T-cell (primary cell): ENCODE data around the gene VSIG10. TPM values are rescaled to one million over a fixed set of nuclear protein-coding genes. Genes with fewer than 3 reads are reported as not detected.
A peak's percentile ranks its signal among the peaks of the same experiment; 100 is the strongest.

Experiments used
- ATAC-seq, 4 experiments: fragments of 200-7000 bp in 3 of 4; fragments of 150-1000 bp in 1 of 4; cut with Tn5 transposase; replicated peaks in 1 of 4; 1 replicate in 3 of 4; 2 replicates in 1 of 4; pipeline ENCODE4 v1.10.0; 2021; ENCODE audit warnings: moderate library complexity in 3 of 4, mild to moderate bottlenecking in 2 of 4, moderate number of reproducible peaks in 1 of 4
- CTCF ChIA-PET, 2 donors: fragments of 300-600 bp; sonication (Branson Sonifier 250); formaldehyde crosslinking; loops; one replicate each; lab custom pipeline; 2022; ENCODE audit warnings: antibody characterized with exemption in 2 of 2; lab: Charles Lee
- POLR2A ChIA-PET, 2 donors: fragments of 300-600 bp; sonication (Branson Sonifier 250); formaldehyde crosslinking; loops; one replicate each; lab custom pipeline; 2022; ENCODE audit warnings: antibody characterized with exemption in 2 of 2; lab: Charles Lee
- DNase-seq, 35 experiments: peaks; one replicate each; pipeline versions ENCODE4 v3.0.0 to v3.0.0-alpha.2; 2013 to 2023
- H3K27ac ChIP-seq: one replicate; pipeline ENCODE4 v1.5.1; 2013; ENCODE audit warnings: low read length
- H3K27me3 ChIP-seq, 2 experiments: replicated peaks in 1 of 2; 1 replicate in 1 of 2; 2 replicates in 1 of 2; pipeline versions ENCODE4 v1.6.1 to v1.7.0; 2013; ENCODE audit warnings: low read length in 1 of 2, mixed read lengths in 1 of 2; ENCODE audit not compliant: control insufficient read depth in 2 of 2, insufficient read depth in 2 of 2; ENCODE audit errors: extremely low read depth in 1 of 2
- H3K36me3 ChIP-seq, 2 donors: 1 replicate in 1 of 2; 2 replicates in 1 of 2; pipeline versions ENCODE4 v1.6.1 to v1.7.0; 2013; ENCODE audit warnings: low read length in 1 of 2; ENCODE audit not compliant: control insufficient read depth in 2 of 2, insufficient read depth in 1 of 2; ENCODE audit errors: extremely low read depth in 1 of 2
- H3K4me1 ChIP-seq, 2 experiments: 1 replicate in 1 of 2; 2 replicates in 1 of 2; pipeline versions ENCODE4 v1.6.1 to v1.7.0; 2013; ENCODE audit warnings: low read length in 2 of 2, mixed read lengths in 1 of 2; ENCODE audit not compliant: insufficient read depth in 2 of 2, control insufficient read depth in 1 of 2; ENCODE audit errors: extremely low read depth in 1 of 2
- H3K4me3 ChIP-seq, 2 donors: 1 replicate in 1 of 2; 2 replicates in 1 of 2; pipeline versions ENCODE4 v1.5.1 to v1.7.0; 2013; ENCODE audit warnings: mild to moderate bottlenecking in 2 of 2, low read length in 1 of 2, moderate library complexity in 1 of 2; ENCODE audit not compliant: control insufficient read depth in 1 of 2; ENCODE audit errors: extremely low read depth in 1 of 2
- H3K9me3 ChIP-seq: 2 replicates; pipeline ENCODE4 v1.7.0; 2013
- H3K27ac Mint-ChIP-seq, 2 donors: one replicate each; pipeline ENCODE4 v1.8.0; 2020 to 2021; ENCODE audit warnings: mild to moderate bottlenecking in 2 of 2, mixed read lengths in 2 of 2
- H3K27me3 Mint-ChIP-seq, 2 donors: one replicate each; pipeline ENCODE4 v1.8.0; 2021 to 2022; ENCODE audit warnings: mixed read lengths in 2 of 2
- H3K36me3 Mint-ChIP-seq: one replicate; pipeline ENCODE4 v1.8.0; 2021; ENCODE audit warnings: mixed read lengths
- H3K4me1 Mint-ChIP-seq, 3 donors: one replicate each; pipeline ENCODE4 v1.8.0; 2020 to 2022; ENCODE audit warnings: mixed read lengths in 3 of 3, mild to moderate bottlenecking in 1 of 3
- H3K4me3 Mint-ChIP-seq, 3 donors: one replicate each; pipeline ENCODE4 v1.8.0; 2020 to 2022; ENCODE audit warnings: mild to moderate bottlenecking in 3 of 3, mixed read lengths in 3 of 3, moderate library complexity in 3 of 3
- H3K9me3 Mint-ChIP-seq, 3 donors: one replicate each; pipeline ENCODE4 v1.8.0; 2020 to 2022; ENCODE audit warnings: mixed read lengths in 3 of 3
- WGBS: methylation state at CpG from one replicate; pipeline ENCODE4 v1.1.5; 2013; ENCODE audit warnings: missing lambda C conversion rate; ENCODE audit not compliant: insufficient coverage; 5-methylcytosine and 5-hydroxymethylcytosine counted together
- total RNA-seq, 35 experiments: library from RNA in 6 of 35; stranded (reverse) in 6 of 35; fragments of 120-200 nt in 1 of 35; gene quantifications; one replicate each; pipeline versions ENCODE4 v1.2.1 to v1.2.4 and lab custom pipeline; 2013 to 2026

The VSIG10 gene
- total RNA-seq, 5 donors from 2014 or later (not counting 1 experiment from before 2014, with no cell fraction given): 1.6 to 4.1 (median 3.2) TPM

DNA sequence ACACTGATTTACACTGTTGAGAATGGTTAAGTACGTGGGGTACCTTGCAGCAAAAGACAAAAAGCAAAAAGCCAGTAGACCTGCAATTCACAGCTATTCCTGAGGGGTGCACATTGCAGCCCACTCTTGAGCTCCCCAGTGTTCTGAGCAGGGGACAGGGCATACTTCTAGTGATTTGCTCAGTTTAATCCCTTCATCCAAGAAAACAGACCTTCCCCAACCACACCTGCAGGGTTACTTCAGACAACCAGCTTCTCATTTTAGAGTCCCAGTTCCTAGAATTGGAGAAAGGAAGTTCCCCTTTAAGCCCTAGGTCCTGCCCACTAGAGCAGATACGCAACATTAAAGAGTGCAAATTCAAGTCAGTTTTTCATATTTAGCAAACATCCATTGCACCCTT is 39.2 kb downstream of the VSIG10 start:
- no peaks in the 10 kb centered on the region for H3K36me3 Mint-ChIP-seq
- CTCF ChIA-PET: interaction anchor here (0.6 to 3.7 kb wide), 4 partner anchors 9 to 274 kb away, joined by 3 to 18 read pairs (median 6); no protein-coding TSS in a partner anchor
- no CpG with 5 or more reads among the region's 2 CpGs for WGBS

GRCh38 chr12:118063576-118064391 is 40.0 kb downstream of the VSIG10 start:
- Histone ChIP-seq H3K4me1 (peaks cover 16 to 23% of the 10 kb centered on the region in 2 experiments), H3K27ac (no peak overlapping the region), H3K9me3 (no peaks in the 10 kb centered on the region), H3K27me3 (peaks cover 0 to 6% of the 10 kb centered on the region in 2 experiments), H3K4me3 (no peak overlapping the region), H3K36me3 (no peaks in the 10 kb centered on the region)
- Mint-ChIP-seq H3K27ac (peak overlapping the region; percentile 23 to 72), H3K27me3 (peaks cover 4 to 7% of the 10 kb centered on the region in 2 donors), H3K4me1 (peaks cover 45 to 54% (median 53%) of the 10 kb centered on the region in 3 donors), H3K36me3 (no peaks in the 10 kb centered on the region), H3K4me3 (peak overlapping the region; percentile 41 to 90 (median 51)), H3K9me3 (no peaks in the 10 kb centered on the region)
- WGBS: 100% methylated on average over 1 of the region's 4 CpGs
- no peak for DNase-seq
- CTCF ChIA-PET: interaction anchor here (0.6 to 3.7 kb wide), 12 partner anchors 8 to 328 kb away, joined by 3 to 18 read pairs (median 4); no protein-coding TSS in a partner anchor
- POLR2A ChIA-PET: interaction anchor here (0.5 to 0.6 kb wide), 2 partner anchors 48 to 50 kb away, joined by 5 to 7 read pairs; partner anchors contain the start of gene RFC5 (in 1 of the 2)
- ATAC-seq: no peak

More for the DNA sequence above, 39.2 kb downstream of the VSIG10 start:
- Histone ChIP-seq H3K4me1 (peaks cover 16 to 23% of the 10 kb centered on the region in 2 experiments), H3K27me3 (peaks cover 0 to 6% of the 10 kb centered on the region in 2 experiments), H3K9me3 (no peaks in the 10 kb centered on the region), H3K36me3 (no peaks in the 10 kb centered on the region), H3K4me3 (no peak overlapping the region), H3K27ac (no peak overlapping the region)
- POLR2A ChIA-PET: interaction anchor here in 1 of 2 donors (1.1 kb wide), 1 partner anchor 12 kb away, joined by 4 read pairs; no protein-coding TSS in a partner anchor
- H3K27me3 Mint-ChIP-seq: peaks cover 4 to 9% of the 10 kb centered on the region in 2 donors
- peaks cover 37 to 46% (median 45%) of the 10 kb centered on the region in 3 donors for H3K4me1 Mint-ChIP-seq
- H3K9me3 Mint-ChIP-seq: no peaks in the 10 kb centered on the region
- DNase-seq (peak in 7 of 35 experiments; percentile 2 to 46 (median 9)), ATAC-seq (peak; percentile 10 to 60 (median 32))
- peak overlapping the region; percentile 21 to 90 (median 25) for H3K4me3 Mint-ChIP-seq
- H3K27ac Mint-ChIP-seq: peak overlapping the region; percentile 39 to 72

- no peaks in the 10 kb centered on the region for H3K36me3 Mint-ChIP-seq
- Histone ChIP-seq H3K27ac (peak overlapping the region; percentile 83), H3K27me3 (no peaks in the 10 kb centered on the region), H3K4me3 (peak overlapping the region; percentile 86 to 97), H3K9me3 (no peaks in the 10 kb centered on the region), H3K36me3 (no peaks in the 10 kb centered on the region), H3K4me1 (peaks cover 16 to 23% of the 10 kb centered on the region in 2 experiments)
- H3K27ac Mint-ChIP-seq: peak overlapping the region; percentile 78 to 84
- no peaks in the 10 kb centered on the region for H3K27me3 Mint-ChIP-seq
- DNase-seq: peak in 5 of 35 experiments; percentile 4 to 31 (median 7)
- ChIA-PET POLR2A (interaction anchor here (0.5 to 1.9 kb wide), 5 partner anchors 8 to 297 kb away, joined by 3 to 17 read pairs (median 3); no protein-coding TSS in a partner anchor), CTCF (interaction anchor here (1.0 to 1.8 kb wide), 3 partner anchors 9 to 314 kb away, joined by 3 to 9 read pairs (median 4); partner anchors contain the start of gene SUDS3 (in 1 of the 2))
- H3K9me3 Mint-ChIP-seq: no peaks in the 10 kb centered on the region
- ATAC-seq: peak in 1 of 4 experiments; percentile 8
- H3K4me1 Mint-ChIP-seq: peaks cover 46 to 61% (median 59%) of the 10 kb centered on the region in 3 donors
- WGBS: 5% methylated on average over 32 of the region's 44 CpGs
- H3K4me3 Mint-ChIP-seq: peak overlapping the region; percentile 86 to 91 (median 90)
Measured at GRCh38 chr12:118061873-118062843, 41.7 kb downstream of the VSIG10 start.

DNA sequence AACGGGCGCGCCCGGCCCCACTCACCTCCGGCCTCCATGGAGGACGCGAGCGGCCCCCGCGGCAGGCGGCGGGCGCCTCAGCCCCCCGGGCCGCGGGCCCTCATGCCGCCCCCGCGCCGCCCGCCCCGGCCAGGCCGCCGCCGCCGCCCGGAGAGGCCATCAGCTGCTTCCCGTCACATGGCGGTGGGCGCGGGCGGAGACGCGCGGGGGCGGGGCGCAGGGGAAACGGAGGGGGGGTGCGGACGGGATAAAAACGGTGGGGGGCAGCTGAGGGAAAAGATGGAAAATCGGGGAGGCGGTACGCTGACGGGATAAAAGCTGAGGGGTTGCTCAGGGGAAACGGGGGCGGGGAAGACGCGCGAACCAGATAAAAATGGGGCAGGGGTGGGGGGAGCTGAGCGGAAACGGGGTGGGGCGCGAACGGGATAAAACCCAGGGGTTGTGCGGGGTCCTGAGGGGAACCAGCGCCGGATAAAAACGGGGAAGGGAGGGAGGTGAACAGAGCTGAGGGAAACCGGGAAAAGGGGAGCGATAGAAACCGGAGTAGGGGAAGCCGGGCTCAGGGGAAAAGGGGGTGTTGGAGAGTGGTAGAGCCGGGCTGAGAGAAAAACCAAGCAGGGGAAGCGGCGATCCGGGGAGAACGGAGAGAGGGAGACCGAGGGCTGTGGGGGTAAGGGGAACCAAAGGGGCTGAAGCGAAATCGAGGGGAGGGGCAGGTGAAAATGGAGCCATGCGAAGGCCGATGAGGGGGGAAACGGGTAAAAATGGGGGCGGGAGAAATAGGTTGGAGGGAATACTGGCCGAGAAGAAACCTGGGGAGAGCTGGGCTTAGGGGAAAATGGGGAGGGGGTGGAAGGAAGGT is 42.6 kb downstream of the VSIG10 start, which contains the start of gene WSB2:
Gene WSB2, minus strand, starts transcription at position 169 of the 862 bp plus-strand sequence. Its CDS starts 131 bp downstream, at position 38.
- Histone ChIP-seq H3K36me3 (no peaks in the 10 kb centered on the region), H3K9me3 (no peaks in the 10 kb centered on the region), H3K27me3 (no peaks in the 10 kb centered on the region), H3K27ac (peak within 1 kb of the TSS; percentile 93), H3K4me1 (peaks cover 16 to 23% of the 10 kb centered on the region in 2 experiments), H3K4me3 (peak within 1 kb of the TSS; percentile 86 to 97)
- Mint-ChIP-seq H3K4me3 (peak within 1 kb of the TSS; percentile 86 to 91 (median 90)), H3K27me3 (no peaks in the 10 kb centered on the region), H3K4me1 (peaks cover 47 to 60% (median 57%) of the 10 kb centered on the region in 3 donors), H3K36me3 (no peaks in the 10 kb centered on the region), H3K27ac (peak within 1 kb of the TSS; percentile 94 to 96), H3K9me3 (no peaks in the 10 kb centered on the region)
- DNase-seq: peak in 31 of 35 experiments; percentile 5 to 60 (median 28)
- WGBS: under 1% methylated on average over 60 of the region's 76 CpGs
- ChIA-PET POLR2A (interaction anchor here (0.5 to 1.9 kb wide), 6 partner anchors 8 to 298 kb away, joined by 3 to 17 read pairs (median 3); no protein-coding TSS in a partner anchor), CTCF (interaction anchor here (0.6 to 1.8 kb wide), 7 partner anchors 8 to 315 kb away, joined by 3 to 9 read pairs (median 4); partner anchors contain the start of gene SUDS3 (in 1 of the 2))
- ATAC-seq: peak; percentile 42 to 55 (median 54)
